ENCODE data around the gene PRR23E. TPM values are rescaled to one million over a fixed set of nuclear protein-coding genes. Genes with fewer than 3 reads are reported as not detected.

The PRR23E gene
- total and polyA plus RNA-seq, 2 donors (not counting 3 experiments of a cell fraction or from before 2014, with no cell fraction given) = not detected

GRCh38 chr3:127171320-127171719 lies 21.6 kb upstream of the PRR23E start:
- Histone ChIP-seq H2AFZ (ENCODE audit: low read depth, low read length) (no peak overlapping the region), H3K4me2 (ENCODE audit: insufficient read depth, low read length) (no peak overlapping the region), H3K9me1 (replicated peaks; ENCODE audit: control insufficient read depth, extremely low read depth, insufficient read depth, low read length) (no peaks in the 10 kb centered on the region), H3K27me3 (ENCODE audit: control insufficient read depth in 2 of 2, insufficient read depth in 2 of 2, low read length in 2 of 2) (no peaks in the 10 kb centered on the region), H3K4me1 (ENCODE audit: control insufficient read depth, extremely low read depth, insufficient read depth, low read length) (peaks cover 5% of the 10 kb centered on the region), H3K4me3 (replicated peaks in 1 of 3; ENCODE audit: insufficient read depth in 1 of 3, low read depth in 1 of 3, low read length in 3 of 3) (no peak overlapping the region), H4K20me1 (replicated peaks; ENCODE audit: control insufficient read depth, extremely low read depth, insufficient read depth, low read length) (no peaks in the 10 kb centered on the region), H3K9me3 (replicated peaks; ENCODE audit: control insufficient read depth, insufficient read depth, low read length) (no peaks in the 10 kb centered on the region), H3K36me3 (ENCODE audit: control insufficient read depth in 2 of 2, extremely low read depth in 1 of 2, insufficient read depth in 2 of 2, low read length in 2 of 2) (no peaks in the 10 kb centered on the region), H3K79me2 (ENCODE audit: control insufficient read depth, insufficient read depth, low read length) (no peaks in the 10 kb centered on the region), H3K27ac (ENCODE audit: insufficient read depth, low read depth, low read length) (no peak overlapping the region), H3K9ac (replicated peaks; ENCODE audit: extremely low read depth, insufficient read depth, low read length) (no peak overlapping the region)
- TF ChIP-seq POLR2AphosphoS5 (IDR thresholded peaks at IDR 0.05; ENCODE audit: insufficient read depth, low read depth, low read length) (no peak), EZH2 (IDR thresholded peaks at IDR 0.05; ENCODE audit: borderline replicate concordance, low read depth, low read length, severe bottlenecking) (no peak), MYC (IDR thresholded peaks at IDR 0.05; ENCODE audit: low read depth, low read length) (no peak), MAX (IDR thresholded peaks at IDR 0.05; ENCODE audit: insufficient read depth, insufficient read length) (no peak), GATA2 (IDR thresholded peaks at IDR 0.05; ENCODE audit: insufficient read depth, insufficient read length, low read depth, low read length) (no peak), CTCF (IDR thresholded peaks at IDR 0.05; ENCODE audit: extremely low read depth in 1 of 2, insufficient read depth in 1 of 2, low read depth in 1 of 2, low read length in 2 of 2) (no peak), FOS (IDR thresholded peaks at IDR 0.05; ENCODE audit: borderline replicate concordance, insufficient read depth, low read length) (no peak), POLR2A (IDR thresholded peaks at IDR 0.05; ENCODE audit: low read depth, low read length) (no peak), JUN (IDR thresholded peaks at IDR 0.05; ENCODE audit: borderline replicate concordance, insufficient read depth, insufficient read length, low read depth) (no peak)
- intact Hi-C loops (cut with micrococcal nuclease) (loop anchor here (10.0 kb wide), 1 partner anchor 497 kb away; no protein-coding TSS in a partner anchor), dilution Hi-C loops (cut with MboI; ENCODE audit: extremely low pct_ligation_motif_present, low sequenced_read_pairs) (no loop called here)
- no TSS peak for BruUV-seq (replicated peaks)
- POLR2A ChIA-PET = no interaction called here
- FAIRE-seq (no peak), DNase-seq (ENCODE audit: low read depth, low spot score) (no peak)
- CTCF ChIA-PET = no interaction called here

All from endothelial cell of umbilical vein (primary cell).